Pancreas (tissue), 10 donors: ENCODE data around the gene CLDN6. TPM values are rescaled to one million over a fixed set of nuclear protein-coding genes. Genes with fewer than 3 reads are reported as not detected.

Experiments used
- ATAC-seq, 4 donors: fragments of 200-7000 bp; cut with Tn5 transposase; one replicate each; pipeline versions ENCODE4 v1.8.0 to v1.9.1; 2020; ENCODE audit warnings: mild to moderate bottlenecking in 4 of 4, moderate library complexity in 4 of 4
- DNase-seq, 6 donors: peaks; one replicate each; pipeline ENCODE4 v3.0.0-alpha.2; 2020
- FAIRE-seq: peaks from 2 replicates; lab custom pipeline; 2012; peaks lifted over from hg19 to GRCh38; lab: Jason Lieb, UNC
- H3K27ac ChIP-seq, 4 donors: fragments of 200-600 bp; sonication (generic); 1 replicate in 3 of 4; 2 replicates in 1 of 4; pipeline versions ENCODE4 v1.5.0 to v1.8.0; 2020
- H3K27me3 ChIP-seq, 4 donors: fragments of 200-600 bp; one replicate each; pipeline ENCODE4 v1.8.0; 2021
- H3K36me3 ChIP-seq, 3 donors: fragments of 200-600 bp; sonication (generic) in 1 of 3; one replicate each; pipeline versions ENCODE4 v1.5.0 to v1.8.0; 2020 to 2021
- H3K4me1 ChIP-seq, 3 donors: fragments of 200-600 bp; one replicate each; pipeline ENCODE4 v1.8.0; 2021
- H3K4me3 ChIP-seq, 4 donors: fragments of 200-600 bp; sonication (generic) in 2 of 4; one replicate each; pipeline versions ENCODE4 v1.5.0 to v1.8.0; 2020 to 2021
- H3K9me3 ChIP-seq, 4 donors: fragments of 200-600 bp; one replicate each; pipeline ENCODE4 v1.8.0; 2021
- CTCF ChIP-seq, 4 donors: fragments of 200-600 bp; sonication (generic) in 3 of 4; IDR thresholded peaks; one replicate each; pipeline versions ENCODE4 v1.5.0 to v1.8.0; 2021; ENCODE audit warnings: antibody characterized with exemption in 4 of 4
- WGBS, 2 donors: extraction: QIAGEN DNeasy Blood & Tissue Kit; methylation state at CpG; one replicate each; pipeline ENCODE4 v1.1.7; 2013; 5-methylcytosine and 5-hydroxymethylcytosine counted together
- intact Hi-C, 3 donors: fragments of 100-400 bp; cut with DNase I; formaldehyde crosslinking; loops; one replicate each; pipeline versions ENCODE4 v1.11.1 to v1.14.2; 2022
- polyA plus RNA-seq, 2 donors: library from polyadenylated mRNA; stranded (reverse); fragments of 200-250 nt; gene quantifications; one replicate each; pipeline ENCODE4 v1.2.3, GENCODE V29; 2013
- total RNA-seq, 6 donors: library from RNA; stranded (reverse); fragmentation: NEBNext Ultra II Directional in 4 of 6; extraction: Animal tissue kit (Norgen Biotek cat#: 25700) in 4 of 6; gene quantifications; one replicate each; pipeline versions ENCODE4 v1.2.1 to v1.2.4, GENCODE V29; 2021 to 2023
- donor health status: healthy with polysubstance abuse.
- donor health status: DM: no; HTN: no; CAD: no; lungs with moderate emphysema.
- donor health status: DM: no; HTN: no; CAD: no.
- donor health status: control.
- donor health status: control.
- donor health status: Bipolar disorder and iron deficiency.
- donor health status: DM: yes; HTN: yes; CAD: no.
- donor health status: DM: no; HTN: no; CAD: no.
- donor health status: DM: no; HTN: no; CAD: no.
- donor health status: DM: yes; HTN: yes; CAD: no.

The CLDN6 gene
- total and polyA plus RNA-seq, 8 donors = 0.12 to 5.1 (median 0.73) TPM

GRCh38 chr16:2991566-2992261, 26.3 kb downstream of the CLDN6 start:
- H3K27me3 ChIP-seq = no peaks in the 10 kb centered on the region

GRCh38 chr16:2990891-2991290, 27.1 kb downstream of the CLDN6 start:
- Histone ChIP-seq H3K4me1 (peaks cover 0 to 6% (median 6%) of the 10 kb centered on the region in 3 donors), H3K27me3 (no peaks in the 10 kb centered on the region), H3K27ac (no peak overlapping the region), H3K4me3 (no peak overlapping the region), H3K9me3 (no peaks in the 10 kb centered on the region), H3K36me3 (no peaks in the 10 kb centered on the region)
- DNase-seq (no peak), ATAC-seq (no peak), FAIRE-seq (no peak)
- intact Hi-C loops = no loop called here
- WGBS, 2 donors = 66 to 68% methylated on average over 8 to 10 of the region's 10 CpGs
- no peak for TF ChIP-seq CTCF (IDR thresholded peaks at IDR 0.05)

More at GRCh38 chr16:2991566-2992261, 26.3 kb downstream of the CLDN6 start:
- Histone ChIP-seq H3K4me3 (no peak overlapping the region), H3K9me3 (no peaks in the 10 kb centered on the region), H3K36me3 (no peaks in the 10 kb centered on the region), H3K27ac (no peak overlapping the region), H3K4me1 (no peaks in the 10 kb centered on the region)
- ATAC-seq = no peak
- peak in 1 of 6 donors; percentile 69 for DNase-seq
- intact Hi-C loops = no loop called here
- 88% methylated on average over 11 to 12 of the region's 12 CpGs for WGBS, 2 donors
- no peak for FAIRE-seq
- TF ChIP-seq CTCF (IDR thresholded peaks at IDR 0.05) = no peak

GRCh38 chr16:2988590-2989099, 29.3 kb downstream of the CLDN6 start:
- TF ChIP-seq CTCF (IDR thresholded peaks at IDR 0.05) = no peak
- DNase-seq (no peak), ATAC-seq (no peak)

GRCh38 chr16:2987833-2988232, 30.1 kb downstream of the CLDN6 start:
- no peak for TF ChIP-seq CTCF (IDR thresholded peaks at IDR 0.05)
- 77 to 78% methylated on average over 8 of the region's 8 CpGs for WGBS, 2 donors
- no peak for DNase-seq

More at GRCh38 chr16:2988590-2989099, 29.3 kb downstream of the CLDN6 start:
- intact Hi-C loops = no loop called here
- Histone ChIP-seq H3K4me3 (no peak overlapping the region), H3K4me1 (peaks cover 13 to 27% (median 17%) of the 10 kb centered on the region in 3 donors), H3K36me3 (no peaks in the 10 kb centered on the region), H3K27ac (no peak overlapping the region), H3K27me3 (no peaks in the 10 kb centered on the region), H3K9me3 (no peaks in the 10 kb centered on the region)
- FAIRE-seq = no peak
- 84 to 85% methylated on average over 8 of the region's 8 CpGs for WGBS, 2 donors

GRCh38 chr16:2987286-2987685, 30.7 kb downstream of the CLDN6 start:
- intact Hi-C loops = no loop called here
- DNase-seq (peak in 1 of 6 donors; percentile 75), ATAC-seq (no peak), FAIRE-seq (no peak)
- no peak overlapping the region for H3K27ac ChIP-seq
- TF ChIP-seq CTCF (IDR thresholded peaks at IDR 0.05) = no peak
- H3K4me3 ChIP-seq = no peak overlapping the region
- peaks cover 13 to 30% (median 17%) of the 10 kb centered on the region in 3 donors for H3K4me1 ChIP-seq
- no peaks in the 10 kb centered on the region for H3K9me3 ChIP-seq
- H3K36me3 ChIP-seq = no peaks in the 10 kb centered on the region
- H3K27me3 ChIP-seq = no peaks in the 10 kb centered on the region
- WGBS, 2 donors = 84 to 90% methylated on average over 9 of the region's 9 CpGs

More at GRCh38 chr16:2987833-2988232, 30.1 kb downstream of the CLDN6 start:
- intact Hi-C loops = no loop called here
- Histone ChIP-seq H3K27me3 (no peaks in the 10 kb centered on the region), H3K27ac (no peak overlapping the region), H3K4me1 (peaks cover 13 to 30% (median 17%) of the 10 kb centered on the region in 3 donors), H3K4me3 (no peak overlapping the region), H3K36me3 (no peaks in the 10 kb centered on the region), H3K9me3 (no peaks in the 10 kb centered on the region)
- no peak for FAIRE-seq
- no peak for ATAC-seq
